ENCODE results near the gene UBE4A. TPM values are rescaled to one million over a fixed set of nuclear protein-coding genes. Genes with fewer than 3 reads are reported as not detected.

Gene UBE4A
- total and polyA plus RNA-seq, 2 of the 4 experiments (the other 2 are of a cell fraction), result 15.2 to 69.7 TPM

DNA sequence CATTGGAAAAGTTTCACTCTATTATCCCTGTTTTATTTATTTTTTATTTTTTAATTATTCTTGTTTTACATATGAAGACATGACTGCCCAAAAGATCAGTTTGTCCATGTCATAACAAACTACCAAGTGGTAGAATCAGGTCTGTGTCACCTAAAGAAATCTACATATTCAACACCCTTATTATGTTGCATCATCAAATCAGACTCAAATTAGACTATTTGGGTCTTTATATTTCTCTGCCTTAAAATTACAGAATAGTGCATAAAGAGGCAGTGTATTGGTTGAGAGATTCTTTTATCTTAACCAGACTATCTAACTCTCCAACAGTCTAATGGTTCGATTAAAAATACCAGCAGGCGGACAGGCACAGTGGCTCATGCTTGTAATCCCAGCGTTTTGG is 23.6 kb downstream of the UBE4A start:
- CTCF ChIA-PET, result interaction anchor here (0.7 kb wide), 1 partner anchor 1035 kb away, joined by 4 read pairs; no protein-coding TSS in a partner anchor
- Histone ChIP-seq H3K36me3 (ENCODE audit: control insufficient read depth, insufficient read depth, low read length) (peaks cover 47% of the 10 kb centered on the region), H3K56ac (ENCODE audit: extremely low read depth, insufficient read depth, low read length) (no peak overlapping the region), H4K20me1 (ENCODE audit: insufficient read depth, low read length) (no peaks in the 10 kb centered on the region), H2BK5ac (ENCODE audit: low read depth, low read length, poor library complexity, severe bottlenecking) (no peak overlapping the region), H3K27me3 (ENCODE audit: control insufficient read depth, insufficient read depth, low read length) (no peaks in the 10 kb centered on the region), H3K9me1 (ENCODE audit: insufficient read depth, low read length) (no peaks in the 10 kb centered on the region), H4K8ac (ENCODE audit: low read depth in 2 of 2, low read length in 2 of 2) (no peak overlapping the region), H3K4me3 (ENCODE audit: insufficient read depth, low read depth, low read length) (no peak overlapping the region), H3K18ac (ENCODE audit: low read depth, low read length) (no peak overlapping the region), H3K14ac (replicated peaks; ENCODE audit: low read depth, low read length) (no peak overlapping the region), H4K5ac (ENCODE audit: low read depth, low read length) (no peak overlapping the region), H3K27ac (ENCODE audit: insufficient read depth, low read length) (no peak overlapping the region), H2BK120ac (ENCODE audit: low read depth, low read length) (no peak overlapping the region), H3K4me1 (ENCODE audit: control insufficient read depth, insufficient read depth, low read length) (no peaks in the 10 kb centered on the region), H3K9ac (ENCODE audit: low read depth, low read length) (no peak overlapping the region), H3K23ac (ENCODE audit: low read depth, low read length) (no peak overlapping the region), H2AK5ac (ENCODE audit: low read depth, low read length) (no peak overlapping the region), H3K9me3 (ENCODE audit: control insufficient read depth, insufficient read depth, low read length) (no peaks in the 10 kb centered on the region), H2AK9ac (replicated peaks; ENCODE audit: low read depth, low read length, poor library complexity) (no peak overlapping the region), H3K4ac (ENCODE audit: low read depth, low read length) (no peak overlapping the region), H3K79me1 (ENCODE audit: low read depth in 1 of 2, low read length in 2 of 2) (no peaks in the 10 kb centered on the region), H2BK20ac (ENCODE audit: low read depth, low read length) (no peak overlapping the region), H4K91ac (ENCODE audit: insufficient read depth, low read depth, low read length) (no peak overlapping the region), H2BK15ac (ENCODE audit: low read depth, low read length) (no peak overlapping the region), H3K4me2 (ENCODE audit: low read depth, low read length) (no peak overlapping the region), H2AFZ (replicated peaks; ENCODE audit: low read length, poor library complexity) (no peak overlapping the region)
- no CpG with 5 or more reads among the region's 3 CpGs for WGBS, 2 experiments (ENCODE audit: extremely low coverage in 2 of 2, insufficient read length in 1 of 2)
- POLR2A ChIA-PET (ENCODE audit: unreplicated experiment), result no interaction called here
- intact Hi-C loops (cut with micrococcal nuclease) (no loop called here), dilution Hi-C loops (cut with HindIII; ENCODE audit: low sequenced_read_pairs, unreplicated experiment) (no loop called here), in situ Hi-C loops (cut with MboI; ENCODE audit: low sequenced_read_pairs) (no loop called here)
- no TSS peak for BruUV-seq (replicated peaks)
- ATAC-seq (ENCODE audit: low read depth) (no peak), DNase-seq (no peak)
- 0 out of 2 replicates have a peak, but pooled peaks have one; percentile 27 for TF ChIP-seq CEBPB (IDR thresholded peaks at IDR 0.05; ENCODE audit: low read depth, low read length)
- TF ChIP-seq, protein P1, sequence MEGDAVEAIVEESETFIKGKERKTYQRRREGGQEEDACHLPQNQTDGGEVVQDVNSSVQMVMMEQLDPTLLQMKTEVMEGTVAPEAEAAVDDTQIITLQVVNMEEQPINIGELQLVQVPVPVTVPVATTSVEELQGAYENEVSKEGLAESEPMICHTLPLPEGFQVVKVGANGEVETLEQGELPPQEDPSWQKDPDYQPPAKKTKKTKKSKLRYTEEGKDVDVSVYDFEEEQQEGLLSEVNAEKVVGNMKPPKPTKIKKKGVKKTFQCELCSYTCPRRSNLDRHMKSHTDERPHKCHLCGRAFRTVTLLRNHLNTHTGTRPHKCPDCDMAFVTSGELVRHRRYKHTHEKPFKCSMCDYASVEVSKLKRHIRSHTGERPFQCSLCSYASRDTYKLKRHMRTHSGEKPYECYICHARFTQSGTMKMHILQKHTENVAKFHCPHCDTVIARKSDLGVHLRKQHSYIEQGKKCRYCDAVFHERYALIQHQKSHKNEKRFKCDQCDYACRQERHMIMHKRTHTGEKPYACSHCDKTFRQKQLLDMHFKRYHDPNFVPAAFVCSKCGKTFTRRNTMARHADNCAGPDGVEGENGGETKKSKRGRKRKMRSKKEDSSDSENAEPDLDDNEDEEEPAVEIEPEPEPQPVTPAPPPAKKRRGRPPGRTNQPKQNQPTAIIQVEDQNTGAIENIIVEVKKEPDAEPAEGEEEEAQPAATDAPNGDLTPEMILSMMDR (conservative IDR thresholded peaks at IDR 0.05; ENCODE audit: low read depth, low read length), result no peak
- no peak for TF ChIP-seq RAD21 (IDR thresholded peaks at IDR 0.05; ENCODE audit: low read length)
- TF ChIP-seq MAZ (IDR thresholded peaks at IDR 0.05; ENCODE audit: borderline replicate concordance, low read depth, low read length), result no peak
- no peak for TF ChIP-seq SMC3 (IDR thresholded peaks at IDR 0.05; ENCODE audit: low read depth, low read length)
